ENCODE results near the gene GLRX3.

GRCh38 chr10:130208807-130209206, 72.6 kb downstream of the GLRX3 start:
- no peak for TF ChIP-seq JUND (IDR thresholded peaks at IDR 0.05)
- TF ChIP-seq RAD21 (IDR thresholded peaks at IDR 0.05; ENCODE audit: low read length) = no peak
